K562 (cell line): Measurements from ENCODE around the gene SLC4A2. TPM values are rescaled to one million over a fixed set of nuclear protein-coding genes. Genes with fewer than 3 reads are reported as not detected.
A peak's percentile ranks its signal among the peaks of the same experiment; 100 is the strongest.

ENCODE experiments used
- CAMTA2 ChIP-seq: fragments of 250-450 bp; sonication (Bioruptor Pico); conservative IDR thresholded peaks from 2 replicates; pipeline ENCODE4 v1.5.1; 2022
- ELF2 ChIP-seq: fragments of 250-450 bp; sonication (Bioruptor Pico); IDR thresholded peaks from 2 replicates; pipeline ENCODE4 v1.5.0; 2021; ENCODE audit warnings: mild to moderate bottlenecking
- ETV1 ChIP-seq: fragments of 450-650 bp; conservative IDR thresholded peaks from 2 replicates; pipeline ENCODE4 v1.6.1; 2016; ENCODE audit warnings: missing genetic modification characterization, control low read depth, low read depth, missing compliant biosample characterization
- HMGN3 ChIP-seq: IDR thresholded peaks from 2 replicates; pipeline ENCODE4 v1.6.1; 2011; ENCODE audit warnings: borderline replicate concordance, low read depth, mild to moderate bottlenecking, mixed read lengths, low read length; ENCODE audit not compliant: insufficient read length; ENCODE audit errors: extremely low read depth
- IFI16 ChIP-seq: fragments of 250-450 bp; sonication (Bioruptor Pico); IDR thresholded peaks from 2 replicates; pipeline ENCODE4 v2.1.2; 2022; ENCODE audit warnings: mild to moderate bottlenecking, inconsistent platforms
- MAZ ChIP-seq, 2 experiments: fragments of 450-650 bp in 1 of 2; sonication (generic) in 1 of 2; formaldehyde crosslinking; IDR thresholded peaks in 1 of 2; conservative IDR thresholded peaks in 1 of 2; 2 replicates each; pipeline versions ENCODE4 v1.4.0 to v1.5.0; 2020; ENCODE audit warnings: mild to moderate bottlenecking in 1 of 2, missing genetic modification reagents in 1 of 2
- NFE2L1 ChIP-seq: fragments of 450-650 bp; IDR thresholded peaks from 2 replicates; pipeline ENCODE4 v1.6.1; 2016; ENCODE audit warnings: missing genetic modification characterization, low read depth, mild to moderate bottlenecking, missing compliant biosample characterization, moderate library complexity, borderline replicate concordance
- NR2F6 ChIP-seq: fragments of 450-650 bp; formaldehyde crosslinking; IDR thresholded peaks from 2 replicates; pipeline ENCODE4 v1.4.0; 2020; ENCODE audit warnings: mild to moderate bottlenecking
- SMAD2 ChIP-seq: fragments of 150-350 bp; IDR thresholded peaks from 2 replicates; pipeline ENCODE4 v1.6.1; 2014; ENCODE audit warnings: low read depth, mild to moderate bottlenecking, low read length
- TAF9B ChIP-seq: fragments of 450-650 bp; IDR thresholded peaks from 2 replicates; pipeline ENCODE4 v1.6.1; 2018; ENCODE audit warnings: mild to moderate bottlenecking; ENCODE audit not compliant: partially characterized antibody
- U2AF1 ChIP-seq: fragments of 200-400 bp; formaldehyde crosslinking; optimal IDR thresholded peaks from 2 replicates; pipeline ENCODE3; 2017; ENCODE audit warnings: mild to moderate bottlenecking, low read depth, low read length, moderate library complexity
- XRCC5 ChIP-seq: fragments of 200-400 bp; formaldehyde crosslinking; IDR thresholded peaks from 2 replicates; pipeline ENCODE4 v1.6.1; 2017; ENCODE audit warnings: low read depth, mild to moderate bottlenecking, low read length
- polyA plus RNA-seq, 8 experiments: library from polyadenylated mRNA; depleted of rRNA in 4 of 8; stranded (reverse) in 5 of 8; unstranded in 3 of 8; fragments of >200 nt; fragmentation: Nextera tagmentation in 2 of 8; fragmentation: Illumina TruSeq in 1 of 8; extraction: Ambion mirVana in 2 of 8; extraction: Trizol in 1 of 8; gene quantifications; 2 replicates each; pipeline versions ENCODE4 v1.2.1 to v1.2.3, GENCODE V29; 2011 to 2014; ENCODE audit warnings: inconsistent platforms in 1 of 8, missing spikeins in 1 of 8
- total RNA-seq, 7 experiments: library from RNA; depleted of rRNA in 6 of 7; stranded (reverse); fragments of >200 nt in 6 of 7; fragmentation: Illumina TruSeq in 2 of 7; extraction: Trizol in 2 of 7; gene quantifications; 2 replicates each; pipeline versions ENCODE4 v1.2.1 to v1.2.3, GENCODE V29; 2011 to 2021; ENCODE audit warnings: low replicate concordance in 1 of 7
- TF ChIP-seq, protein P1 (sequence below): fragments of 250-450 bp; sonication (Bioruptor Pico); IDR thresholded peaks from 2 replicates; pipeline ENCODE4 v1.8.0; 2021; ENCODE audit warnings: borderline replicate concordance, mild to moderate bottlenecking, moderate library complexity; ENCODE audit not compliant: poor library complexity, severe bottlenecking
- TF ChIP-seq, protein P2 (sequence below): sonication (generic); formaldehyde crosslinking; IDR thresholded peaks from 2 replicates; pipeline ENCODE4 v1.9.0; 2022; ENCODE audit warnings: mild to moderate bottlenecking, missing genetic modification reagents
- TF ChIP-seq, protein P3 (sequence below): fragments of 200-600 bp; sonication (generic); IDR thresholded peaks from one replicate; pipeline ENCODE4 v1.6.1; 2012; ENCODE audit warnings: mild to moderate bottlenecking, low read depth, low read length, inconsistent platforms

The SLC4A2 gene
- total and polyA plus RNA-seq, 9 of the 15 experiments (the other 6 are each of a cell fraction or from before 2014, with no cell fraction given): 11.4 to 375 (median 130) TPM

DNA sequence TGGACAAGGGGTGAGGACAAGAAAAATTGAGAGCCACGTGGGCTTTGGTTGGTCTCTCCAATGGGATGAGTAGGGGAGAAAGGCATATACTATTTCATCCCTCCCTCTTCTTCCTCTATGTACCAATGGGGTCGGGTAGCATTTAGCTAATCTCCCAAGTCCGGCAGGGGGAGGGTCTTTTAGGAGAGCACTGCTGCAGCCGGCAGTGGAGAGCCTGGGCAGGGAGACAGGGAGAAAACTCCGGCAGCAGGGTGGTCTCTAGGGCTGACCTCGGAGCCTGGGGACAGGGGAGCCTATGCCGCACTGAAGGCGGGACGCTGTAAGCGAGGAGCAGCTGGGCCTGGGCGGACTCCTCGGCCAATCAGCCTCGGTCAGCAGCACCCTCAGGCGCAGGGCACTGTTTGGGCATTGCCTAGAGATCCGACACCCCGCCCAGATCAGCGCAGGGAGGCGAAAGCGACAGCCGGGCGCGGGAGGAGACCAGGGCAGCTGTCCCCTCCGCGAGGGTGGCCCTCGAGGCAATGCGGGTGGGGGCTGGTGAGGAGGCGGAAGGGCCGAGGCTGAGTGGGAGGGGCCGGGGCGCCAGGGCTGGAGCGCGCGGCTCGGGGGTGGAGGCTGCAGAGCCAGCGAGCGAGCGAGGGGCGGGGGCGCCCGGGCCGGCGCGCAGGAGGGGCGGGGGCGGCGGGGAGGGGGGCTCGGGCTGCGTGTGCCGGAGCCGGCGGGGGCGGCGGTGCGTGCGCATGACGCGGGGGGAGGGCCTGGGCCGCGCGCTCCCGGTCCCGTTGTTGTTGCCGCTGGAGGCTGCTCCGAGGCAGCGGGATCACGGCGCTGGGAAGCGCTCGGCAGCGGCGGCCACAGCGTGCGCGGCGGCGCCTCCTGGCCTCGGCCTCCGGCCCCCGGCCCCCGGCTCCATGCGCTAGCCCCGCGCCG lies 26.6 kb downstream of the SLC4A2 start, which contains the start of gene AGAP3 (continued):
- no peak for TF ChIP-seq SMAD2
- no peak for TF ChIP-seq CAMTA2 (CRISPR knock-in tag)
- peak; percentile 90 for TF ChIP-seq HMGN3
- TF ChIP-seq, protein P1, sequence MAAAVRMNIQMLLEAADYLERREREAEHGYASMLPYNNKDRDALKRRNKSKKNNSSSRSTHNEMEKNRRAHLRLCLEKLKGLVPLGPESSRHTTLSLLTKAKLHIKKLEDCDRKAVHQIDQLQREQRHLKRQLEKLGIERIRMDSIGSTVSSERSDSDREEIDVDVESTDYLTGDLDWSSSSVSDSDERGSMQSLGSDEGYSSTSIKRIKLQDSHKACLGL (CRISPR knock-in tag): no peak
- peak; percentile 80 for TF ChIP-seq ELF2 (CRISPR knock-in tag)
- TF ChIP-seq NR2F6 (CRISPR knock-in tag): no peak
- TF ChIP-seq, protein P2, sequence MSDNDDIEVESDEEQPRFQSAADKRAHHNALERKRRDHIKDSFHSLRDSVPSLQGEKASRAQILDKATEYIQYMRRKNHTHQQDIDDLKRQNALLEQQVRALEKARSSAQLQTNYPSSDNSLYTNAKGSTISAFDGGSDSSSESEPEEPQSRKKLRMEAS (CRISPR knock-in tag): peak; percentile 83
- no peak for TF ChIP-seq NFE2L1 (tag)
- peak; percentile 52; the same call in 1 of the 2 replicates for TF ChIP-seq ETV1 (tag)
- peak; percentile 100 for TF ChIP-seq MAZ (CRISPR knock-in tag; conservative IDR thresholded peaks at IDR 0.05 in 1 of 2, IDR thresholded peaks at IDR 0.05 in 1 of 2)
- TF ChIP-seq U2AF1: no peak
- TF ChIP-seq, protein P3, sequence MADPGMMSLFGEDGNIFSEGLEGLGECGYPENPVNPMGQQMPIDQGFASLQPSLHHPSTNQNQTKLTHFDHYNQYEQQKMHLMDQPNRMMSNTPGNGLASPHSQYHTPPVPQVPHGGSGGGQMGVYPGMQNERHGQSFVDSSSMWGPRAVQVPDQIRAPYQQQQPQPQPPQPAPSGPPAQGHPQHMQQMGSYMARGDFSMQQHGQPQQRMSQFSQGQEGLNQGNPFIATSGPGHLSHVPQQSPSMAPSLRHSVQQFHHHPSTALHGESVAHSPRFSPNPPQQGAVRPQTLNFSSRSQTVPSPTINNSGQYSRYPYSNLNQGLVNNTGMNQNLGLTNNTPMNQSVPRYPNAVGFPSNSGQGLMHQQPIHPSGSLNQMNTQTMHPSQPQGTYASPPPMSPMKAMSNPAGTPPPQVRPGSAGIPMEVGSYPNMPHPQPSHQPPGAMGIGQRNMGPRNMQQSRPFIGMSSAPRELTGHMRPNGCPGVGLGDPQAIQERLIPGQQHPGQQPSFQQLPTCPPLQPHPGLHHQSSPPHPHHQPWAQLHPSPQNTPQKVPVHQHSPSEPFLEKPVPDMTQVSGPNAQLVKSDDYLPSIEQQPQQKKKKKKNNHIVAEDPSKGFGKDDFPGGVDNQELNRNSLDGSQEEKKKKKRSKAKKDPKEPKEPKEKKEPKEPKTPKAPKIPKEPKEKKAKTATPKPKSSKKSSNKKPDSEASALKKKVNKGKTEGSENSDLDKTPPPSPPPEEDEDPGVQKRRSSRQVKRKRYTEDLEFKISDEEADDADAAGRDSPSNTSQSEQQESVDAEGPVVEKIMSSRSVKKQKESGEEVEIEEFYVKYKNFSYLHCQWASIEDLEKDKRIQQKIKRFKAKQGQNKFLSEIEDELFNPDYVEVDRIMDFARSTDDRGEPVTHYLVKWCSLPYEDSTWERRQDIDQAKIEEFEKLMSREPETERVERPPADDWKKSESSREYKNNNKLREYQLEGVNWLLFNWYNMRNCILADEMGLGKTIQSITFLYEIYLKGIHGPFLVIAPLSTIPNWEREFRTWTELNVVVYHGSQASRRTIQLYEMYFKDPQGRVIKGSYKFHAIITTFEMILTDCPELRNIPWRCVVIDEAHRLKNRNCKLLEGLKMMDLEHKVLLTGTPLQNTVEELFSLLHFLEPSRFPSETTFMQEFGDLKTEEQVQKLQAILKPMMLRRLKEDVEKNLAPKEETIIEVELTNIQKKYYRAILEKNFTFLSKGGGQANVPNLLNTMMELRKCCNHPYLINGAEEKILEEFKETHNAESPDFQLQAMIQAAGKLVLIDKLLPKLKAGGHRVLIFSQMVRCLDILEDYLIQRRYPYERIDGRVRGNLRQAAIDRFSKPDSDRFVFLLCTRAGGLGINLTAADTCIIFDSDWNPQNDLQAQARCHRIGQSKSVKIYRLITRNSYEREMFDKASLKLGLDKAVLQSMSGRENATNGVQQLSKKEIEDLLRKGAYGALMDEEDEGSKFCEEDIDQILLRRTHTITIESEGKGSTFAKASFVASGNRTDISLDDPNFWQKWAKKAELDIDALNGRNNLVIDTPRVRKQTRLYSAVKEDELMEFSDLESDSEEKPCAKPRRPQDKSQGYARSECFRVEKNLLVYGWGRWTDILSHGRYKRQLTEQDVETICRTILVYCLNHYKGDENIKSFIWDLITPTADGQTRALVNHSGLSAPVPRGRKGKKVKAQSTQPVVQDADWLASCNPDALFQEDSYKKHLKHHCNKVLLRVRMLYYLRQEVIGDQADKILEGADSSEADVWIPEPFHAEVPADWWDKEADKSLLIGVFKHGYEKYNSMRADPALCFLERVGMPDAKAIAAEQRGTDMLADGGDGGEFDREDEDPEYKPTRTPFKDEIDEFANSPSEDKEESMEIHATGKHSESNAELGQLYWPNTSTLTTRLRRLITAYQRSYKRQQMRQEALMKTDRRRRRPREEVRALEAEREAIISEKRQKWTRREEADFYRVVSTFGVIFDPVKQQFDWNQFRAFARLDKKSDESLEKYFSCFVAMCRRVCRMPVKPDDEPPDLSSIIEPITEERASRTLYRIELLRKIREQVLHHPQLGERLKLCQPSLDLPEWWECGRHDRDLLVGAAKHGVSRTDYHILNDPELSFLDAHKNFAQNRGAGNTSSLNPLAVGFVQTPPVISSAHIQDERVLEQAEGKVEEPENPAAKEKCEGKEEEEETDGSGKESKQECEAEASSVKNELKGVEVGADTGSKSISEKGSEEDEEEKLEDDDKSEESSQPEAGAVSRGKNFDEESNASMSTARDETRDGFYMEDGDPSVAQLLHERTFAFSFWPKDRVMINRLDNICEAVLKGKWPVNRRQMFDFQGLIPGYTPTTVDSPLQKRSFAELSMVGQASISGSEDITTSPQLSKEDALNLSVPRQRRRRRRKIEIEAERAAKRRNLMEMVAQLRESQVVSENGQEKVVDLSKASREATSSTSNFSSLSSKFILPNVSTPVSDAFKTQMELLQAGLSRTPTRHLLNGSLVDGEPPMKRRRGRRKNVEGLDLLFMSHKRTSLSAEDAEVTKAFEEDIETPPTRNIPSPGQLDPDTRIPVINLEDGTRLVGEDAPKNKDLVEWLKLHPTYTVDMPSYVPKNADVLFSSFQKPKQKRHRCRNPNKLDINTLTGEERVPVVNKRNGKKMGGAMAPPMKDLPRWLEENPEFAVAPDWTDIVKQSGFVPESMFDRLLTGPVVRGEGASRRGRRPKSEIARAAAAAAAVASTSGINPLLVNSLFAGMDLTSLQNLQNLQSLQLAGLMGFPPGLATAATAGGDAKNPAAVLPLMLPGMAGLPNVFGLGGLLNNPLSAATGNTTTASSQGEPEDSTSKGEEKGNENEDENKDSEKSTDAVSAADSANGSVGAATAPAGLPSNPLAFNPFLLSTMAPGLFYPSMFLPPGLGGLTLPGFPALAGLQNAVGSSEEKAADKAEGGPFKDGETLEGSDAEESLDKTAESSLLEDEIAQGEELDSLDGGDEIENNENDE: no peak
- no peak for TF ChIP-seq IFI16 (CRISPR knock-in tag)
- no peak for TF ChIP-seq XRCC5
- no peak for TF ChIP-seq TAF9B
